Measurements from ENCODE around the gene NUP188. TPM values are rescaled to one million over a fixed set of nuclear protein-coding genes. Genes with fewer than 3 reads are reported as not detected.
"Not testable (repeated sequence)": the region's sequence is repeated elsewhere in the genome, so short reads cannot be mapped to it uniquely, and the experiment has no call there.

Gene NUP188
- total RNA-seq, 2 donors from 2014 or later = 75.7 to 106 TPM

- ATAC-seq (ENCODE audit: insufficient number of reproducible peaks, low FRiP score, low read depth) (no peak), DNase-seq (ENCODE audit: low spot score) (no peak)
- Histone ChIP-seq H3K36me3 (no peaks in the 10 kb centered on the region), H3K4me3 (no peak overlapping the region), H3K27ac (no peak overlapping the region), H3K27me3 (replicated peaks; ENCODE audit: insufficient read depth) (no peaks in the 10 kb centered on the region), H3K4me1 (ENCODE audit: control insufficient read depth in 1 of 2, low read depth in 2 of 2) (peaks cover 12 to 21% of the 10 kb centered on the region in 2 donors), H3K9me3 (no peaks in the 10 kb centered on the region)
- TF ChIP-seq CTCF (IDR thresholded peaks at IDR 0.05) = no peak
Observed at GRCh38 chr9:129031514-129031913, 84.0 kb downstream of the NUP188 start.

- H3K4me1 ChIP-seq (ENCODE audit: control insufficient read depth in 1 of 2, low read depth in 2 of 2) = peaks cover 7 to 17% of the 10 kb centered on the region in 2 donors
- DNase-seq (ENCODE audit: low spot score) = no peak
Observed at GRCh38 chr9:129032541-129033159, 85.2 kb downstream of the NUP188 start.

GRCh38 chr9:129033216-129033615 lies 85.7 kb downstream of the NUP188 start:
- Histone ChIP-seq H3K9me3 (no peaks in the 10 kb centered on the region), H3K27ac (no peak overlapping the region), H3K4me3 (no peak overlapping the region), H3K27me3 (replicated peaks; ENCODE audit: insufficient read depth) (no peaks in the 10 kb centered on the region), H3K4me1 (ENCODE audit: control insufficient read depth in 1 of 2, low read depth in 2 of 2) (peaks cover 13 to 23% of the 10 kb centered on the region in 2 donors), H3K36me3 (no peaks in the 10 kb centered on the region)
- TF ChIP-seq CTCF (IDR thresholded peaks at IDR 0.05) = no peak
- ATAC-seq (ENCODE audit: insufficient number of reproducible peaks, low FRiP score, low read depth) (no peak), DNase-seq (ENCODE audit: low spot score) (no peak)

More at GRCh38 chr9:129032541-129033159, 85.2 kb downstream of the NUP188 start:
- H3K36me3 ChIP-seq = no peaks in the 10 kb centered on the region
- H3K9me3 ChIP-seq = no peaks in the 10 kb centered on the region
- ATAC-seq (ENCODE audit: insufficient number of reproducible peaks, low FRiP score, low read depth) = no peak
- no peak overlapping the region for H3K4me3 ChIP-seq
- H3K27ac ChIP-seq = no peak overlapping the region
- H3K27me3 ChIP-seq (replicated peaks; ENCODE audit: insufficient read depth) = no peaks in the 10 kb centered on the region
- TF ChIP-seq CTCF (IDR thresholded peaks at IDR 0.05) = no peak

GRCh38 chr9:129035838-129036237 lies 88.3 kb downstream of the NUP188 start:
- H3K27ac ChIP-seq = peak overlapping the region; percentile 14 to 65
- H3K36me3 ChIP-seq; DNase-seq (ENCODE audit: low spot score): not testable (repeated sequence)

GRCh38 chr9:129036241-129036922 lies 88.9 kb downstream of the NUP188 start, which contains the start of gene MIGA2:
Gene MIGA2 (plus strand): TSS chr9:129036626. CDS start chr9:129040595, 3,969 bp downstream.
- H3K27ac ChIP-seq = peak within 1 kb of the TSS; percentile 53 to 65
- ATAC-seq (ENCODE audit: insufficient number of reproducible peaks, low FRiP score, low read depth) (peak; percentile 97), DNase-seq (ENCODE audit: low spot score) (peak; percentile 98)
- peaks cover 16 to 21% of the 10 kb centered on the region in 2 donors for H3K4me1 ChIP-seq (ENCODE audit: control insufficient read depth in 1 of 2, low read depth in 2 of 2)
- TF ChIP-seq CTCF (IDR thresholded peaks at IDR 0.05) = no peak
- H3K4me3 ChIP-seq = peak within 1 kb of the TSS; percentile 94
- no peaks in the 10 kb centered on the region for H3K36me3 ChIP-seq
- no peaks in the 10 kb centered on the region for H3K27me3 ChIP-seq (replicated peaks; ENCODE audit: insufficient read depth)
- H3K9me3 ChIP-seq = no peaks in the 10 kb centered on the region

More at GRCh38 chr9:129035838-129036237, 88.3 kb downstream of the NUP188 start:
- Histone ChIP-seq H3K4me3 (peak overlapping the region; percentile 94), H3K4me1 (ENCODE audit: control insufficient read depth in 1 of 2, low read depth in 2 of 2) (peaks cover 16 to 21% of the 10 kb centered on the region in 2 donors)
- not testable (repeated sequence) for H3K27me3 ChIP-seq (replicated peaks; ENCODE audit: insufficient read depth); ATAC-seq (ENCODE audit: insufficient number of reproducible peaks, low FRiP score, low read depth); H3K9me3 ChIP-seq

Measured in thoracic aorta (tissue), 2 donors.